GM19372 (cell line): Measurements from ENCODE around the gene KLF3.

Experiments
- ATAC-seq: cut with Tn5 transposase; IDR thresholded peaks from one replicate; pipeline ENCODE4 v1.9.1; 2021; ENCODE audit warnings: mild to moderate bottlenecking, low read depth, moderate library complexity; ENCODE audit not compliant: unreplicated experiment

Gene KLF3

GRCh38 chr4:38692421-38692820 lies 28.4 kb downstream of the KLF3 start:
- ATAC-seq = no peak

GRCh38 chr4:38693569-38693968 lies 29.6 kb downstream of the KLF3 start:
- ATAC-seq = no peak

- no peak for ATAC-seq
Measured at GRCh38 chr4:38694330-38694729, 30.3 kb downstream of the KLF3 start.

DNA sequence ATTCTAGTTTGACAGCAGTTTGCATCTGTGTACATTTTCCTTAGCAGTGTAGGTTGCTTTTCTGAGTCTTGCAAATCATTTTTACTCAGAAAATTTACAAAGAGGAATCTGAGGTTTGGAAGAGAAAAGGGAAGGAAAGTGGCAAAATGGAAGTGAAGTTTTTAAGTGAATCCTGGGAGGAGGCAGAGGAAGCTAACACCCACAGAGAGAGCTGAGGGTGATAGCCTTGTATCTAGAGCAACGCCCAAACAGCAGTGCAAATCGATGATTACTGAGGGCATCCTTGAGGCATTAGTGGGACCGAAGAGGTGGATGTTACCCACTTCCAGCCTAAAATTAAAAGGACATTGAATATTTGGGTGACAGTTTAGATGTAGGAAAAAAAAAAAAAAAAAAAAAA lies 31.8 kb downstream of the KLF3 start:
- no peak for ATAC-seq

GRCh38 chr4:38696697-38697096 lies 32.7 kb downstream of the KLF3 start:
- ATAC-seq = no peak

DNA sequence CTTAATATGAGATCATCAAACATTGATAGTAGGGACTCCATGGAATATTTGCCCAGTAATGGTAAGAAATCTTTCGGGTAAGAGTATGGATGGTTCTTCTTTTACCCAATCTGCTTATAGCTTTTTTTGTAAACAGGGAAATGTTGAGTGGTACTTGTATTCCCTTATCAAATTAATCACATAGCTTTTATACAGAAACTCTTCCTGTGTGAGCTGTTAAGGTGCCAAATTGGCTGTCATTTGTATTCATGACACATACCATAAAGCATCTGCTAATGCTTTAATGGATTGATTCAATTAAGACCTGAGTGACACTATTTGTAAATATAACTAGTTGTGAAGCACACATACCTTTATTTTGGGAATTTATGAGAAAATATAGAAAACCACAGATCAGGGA lies 34.2 kb downstream of the KLF3 start:
- ATAC-seq = no peak

DNA sequence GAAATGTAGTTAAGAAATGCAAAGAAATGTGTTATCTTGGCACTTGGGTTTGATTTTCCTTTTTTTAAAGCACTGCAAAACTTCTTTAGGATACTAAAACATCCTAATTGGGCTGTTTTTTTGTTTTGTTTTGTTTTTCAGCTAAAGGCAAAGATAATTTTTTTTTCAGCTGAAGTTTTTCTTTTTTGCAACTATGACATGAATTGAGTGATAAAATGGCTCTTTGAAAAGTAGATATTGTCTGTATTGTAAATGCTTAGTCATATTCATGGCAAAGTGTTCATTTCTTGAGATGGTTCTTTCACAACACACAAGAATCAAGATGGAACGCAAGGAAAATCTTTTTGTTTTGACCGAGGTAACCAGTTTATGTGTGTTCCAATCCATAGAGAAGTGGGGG lies 35.1 kb downstream of the KLF3 start:
- ATAC-seq = no peak

- ATAC-seq = no peak
Measured at GRCh38 chr4:38703635-38704034, 39.6 kb downstream of the KLF3 start.

DNA sequence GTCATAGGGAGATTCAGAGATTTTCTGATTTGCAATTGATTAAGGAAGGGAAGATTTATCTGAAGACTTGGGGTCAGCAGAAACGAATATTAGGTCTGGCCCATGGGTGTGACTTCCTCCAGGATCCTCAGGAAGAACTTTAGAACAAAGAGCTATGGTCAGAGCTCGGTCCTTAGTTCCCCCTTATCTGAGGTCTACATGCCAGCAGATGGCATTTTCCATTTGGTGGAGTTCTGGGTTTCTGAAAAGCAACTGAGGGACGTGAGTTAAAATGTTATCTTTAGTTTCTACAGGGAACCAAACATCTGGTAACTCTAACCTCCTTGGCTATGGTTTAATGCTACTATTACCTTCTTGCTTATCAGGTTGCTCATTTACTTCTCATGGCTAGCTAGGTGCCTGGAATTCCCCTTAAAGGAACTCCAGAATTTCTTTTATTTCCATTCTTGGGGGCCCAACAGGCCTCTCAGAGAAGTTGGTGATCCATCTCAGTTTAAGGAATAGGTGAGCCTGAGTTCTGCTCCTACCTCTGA lies 40.7 kb downstream of the KLF3 start:
- ATAC-seq = no peak

DNA sequence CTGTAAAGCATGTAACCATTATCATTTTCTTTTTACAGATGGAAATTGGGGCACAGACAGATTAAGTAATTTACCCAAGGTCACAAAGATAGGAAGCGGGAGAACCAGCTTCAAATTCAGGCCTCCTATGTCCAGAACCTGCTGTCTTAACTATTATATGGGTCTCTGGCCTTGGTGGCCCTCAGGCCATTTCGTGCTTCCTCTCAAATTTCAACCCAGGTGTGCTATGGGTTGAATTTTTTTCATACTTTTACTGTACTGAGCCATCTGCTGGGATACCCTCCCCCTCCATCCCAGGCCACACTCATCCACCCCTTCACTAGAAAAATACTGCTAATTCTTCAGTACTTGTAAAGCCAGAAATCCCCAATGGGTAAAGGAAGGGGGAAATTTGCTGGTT lies 42.3 kb downstream of the KLF3 start:
- ATAC-seq = no peak

DNA sequence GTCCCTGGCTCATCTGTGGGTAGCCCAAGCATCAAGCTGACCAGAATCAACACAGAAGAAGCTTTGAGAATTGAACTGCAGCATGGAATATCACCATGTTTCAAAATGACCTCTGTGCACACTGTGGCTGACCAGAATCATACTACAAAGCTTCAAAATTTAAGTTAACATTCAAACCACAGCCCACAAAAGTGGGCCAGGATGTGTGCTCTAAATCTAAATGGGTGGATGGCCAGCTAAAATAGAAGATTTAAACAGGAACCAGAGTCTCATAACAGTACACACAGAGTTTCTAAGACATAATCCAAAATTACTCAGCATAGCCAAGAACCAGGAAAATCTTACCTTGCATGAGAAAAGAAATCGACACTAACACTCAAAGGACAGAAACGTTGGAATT lies 46.1 kb downstream of the KLF3 start:
- ATAC-seq = no peak

DNA sequence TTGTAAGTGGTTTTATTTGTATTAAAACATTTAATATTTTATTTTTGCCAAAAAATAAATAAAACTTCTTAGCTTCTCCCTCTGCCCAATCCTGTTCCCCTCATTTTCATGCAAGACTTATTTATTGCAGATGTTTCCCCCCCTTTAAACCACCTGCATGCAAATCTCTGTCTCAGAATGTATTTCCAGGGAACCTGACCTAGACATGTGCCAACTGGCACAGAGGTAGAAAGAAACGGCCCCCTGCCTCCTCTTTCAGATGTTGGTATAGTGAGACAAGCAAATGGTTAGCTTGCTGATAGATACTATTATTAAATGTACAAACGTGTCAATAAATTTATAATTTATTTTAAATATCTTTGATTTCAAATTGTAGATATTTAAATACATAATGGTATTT lies 47.1 kb downstream of the KLF3 start:
- ATAC-seq = no peak

GRCh38 chr4:38715050-38715449 lies 51.1 kb downstream of the KLF3 start:
- no peak for ATAC-seq

DNA sequence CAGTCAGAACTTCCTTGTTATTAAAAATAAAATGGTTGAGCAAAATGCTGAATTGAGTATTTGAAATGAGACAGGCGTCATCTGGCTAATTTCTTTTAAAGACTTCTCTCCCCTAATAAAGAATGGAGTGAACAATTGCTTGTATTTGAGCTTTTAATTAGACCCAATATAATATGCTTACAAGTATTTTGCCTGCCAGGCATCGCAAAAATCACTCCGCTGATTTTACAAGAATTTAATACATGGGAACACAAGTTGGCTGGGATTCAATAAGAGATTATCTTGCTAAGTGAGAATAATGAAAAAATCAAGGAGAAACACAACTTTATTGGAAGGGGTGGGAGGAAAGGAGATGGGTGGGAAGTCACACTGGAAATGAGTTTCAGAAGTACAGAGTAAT lies 52.3 kb downstream of the KLF3 start:
- ATAC-seq = no peak

- ATAC-seq = no peak
Measured at GRCh38 chr4:38717604-38718003, 53.6 kb downstream of the KLF3 start.

GRCh38 chr4:38723114-38723513 lies 59.1 kb downstream of the KLF3 start:
- ATAC-seq = no peak

DNA sequence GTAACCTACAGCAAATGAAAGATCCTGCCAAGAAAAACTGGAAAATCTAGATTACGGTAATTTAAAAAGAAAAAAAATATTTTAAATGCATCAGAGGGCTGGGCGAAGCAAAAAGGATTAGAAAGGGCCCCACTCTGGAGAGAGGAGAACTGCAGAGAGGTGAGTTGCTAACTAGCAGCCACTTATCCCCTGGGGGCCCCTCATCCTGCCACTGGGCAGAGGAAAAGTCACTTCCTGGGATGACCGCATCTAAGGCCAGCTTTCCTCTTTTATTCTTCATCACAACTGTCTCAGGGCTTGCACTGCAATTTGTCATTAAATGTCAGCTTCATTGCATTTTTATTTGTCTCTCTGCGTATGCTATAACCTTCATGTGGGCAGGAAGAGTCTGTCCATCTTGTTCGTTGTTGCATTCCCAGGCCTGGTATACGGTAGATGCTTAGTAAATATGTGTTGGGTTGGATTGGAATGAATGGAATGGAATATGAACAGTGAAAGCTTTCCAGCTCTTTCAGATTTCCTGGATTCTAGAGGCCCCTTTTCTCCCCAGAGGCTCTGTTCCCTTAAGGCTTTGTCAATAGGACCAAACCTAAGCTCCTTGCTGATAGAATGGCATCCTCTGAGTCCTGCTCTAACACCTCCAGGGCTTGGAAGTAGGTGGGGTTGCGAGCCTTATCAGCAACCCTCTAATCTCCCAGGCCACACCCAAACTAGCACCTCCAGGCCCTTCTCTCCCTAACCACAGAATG lies 59.9 kb downstream of the KLF3 start:
- ATAC-seq = no peak

DNA sequence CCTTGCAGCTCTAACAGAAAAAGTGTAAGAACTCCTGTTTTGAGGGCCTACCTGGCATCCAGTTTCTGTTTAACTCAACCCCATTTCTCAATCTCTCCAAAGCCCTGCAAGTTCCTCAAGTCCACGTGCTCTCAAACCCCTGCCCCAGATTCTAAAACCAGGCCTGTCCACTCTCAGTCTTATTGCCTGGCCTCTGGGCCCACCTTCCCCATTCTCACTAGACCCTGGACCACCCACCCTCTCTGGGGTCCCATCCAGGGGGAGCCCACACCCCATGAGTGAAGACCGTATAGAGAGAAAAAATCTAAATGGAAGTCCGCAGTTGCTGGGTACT lies 60.4 kb downstream of the KLF3 start:
- no peak for ATAC-seq

DNA sequence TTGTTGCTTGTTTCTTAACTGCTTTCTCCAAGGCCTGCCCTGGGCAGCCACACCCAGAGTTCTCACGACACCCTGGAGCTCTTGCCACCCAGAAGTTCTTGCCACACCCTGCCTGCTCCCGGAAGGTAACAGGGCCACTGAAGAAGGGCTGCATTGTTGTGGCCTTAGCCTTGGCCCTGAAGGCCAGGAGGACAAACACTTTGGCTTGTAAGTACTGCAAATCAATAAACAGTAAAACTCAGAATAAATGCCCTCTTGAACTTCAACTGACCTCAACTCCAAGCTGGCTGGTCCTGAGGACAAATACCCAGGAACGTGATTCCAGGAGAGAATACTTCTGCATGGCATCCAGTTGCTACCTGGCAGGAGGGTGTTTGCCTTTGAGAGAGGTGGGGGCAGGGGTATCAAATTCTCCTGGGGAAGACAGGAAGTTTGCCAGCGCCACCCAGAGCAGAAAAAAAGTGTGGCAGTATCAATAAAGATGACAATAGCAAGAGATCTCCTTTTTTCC lies 64.7 kb downstream of the KLF3 start:
- no peak for ATAC-seq

DNA sequence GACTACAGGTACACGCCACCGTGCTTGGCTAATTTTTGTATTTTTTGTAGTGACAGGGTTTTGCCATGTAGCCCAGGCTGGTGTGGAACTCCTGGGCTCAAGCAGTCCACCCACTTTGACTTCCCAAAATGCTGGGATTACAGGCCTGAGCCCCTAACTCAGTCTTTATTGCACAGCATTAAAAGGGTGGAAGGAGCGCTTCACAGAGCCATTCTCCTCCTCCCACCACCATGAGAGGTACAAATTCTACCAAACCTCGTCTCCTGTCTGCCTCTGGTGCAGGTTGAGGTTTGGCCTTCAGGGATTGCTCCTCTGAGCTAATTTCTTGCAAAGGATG lies 66.5 kb downstream of the KLF3 start:
- ATAC-seq = no peak

- ATAC-seq = peak; percentile 75
Measured at GRCh38 chr4:38730830-38731646, 67.0 kb downstream of the KLF3 start.

GRCh38 chr4:38733663-38734062 lies 69.7 kb downstream of the KLF3 start:
- ATAC-seq = no peak
